ENCODE data around the gene BEAN1. TPM values are rescaled to one million over a fixed set of nuclear protein-coding genes. Genes with fewer than 3 reads are reported as not detected.

BEAN1 gene
- total and polyA plus RNA-seq, 2 experiments from 2014 or later = 0.07 to 0.10 TPM

GRCh38 chr16:66441586-66442375, 14.7 kb downstream of the BEAN1 start:
- Mint-ChIP-seq H3K27me3 (ENCODE audit: insufficient read depth, low read depth, poor library complexity) (peaks cover 9% of the 10 kb centered on the region), H3K4me3 (no peak overlapping the region), H3K9me3 (no peaks in the 10 kb centered on the region), H3K27ac (no peak overlapping the region), H3K36me3 (ENCODE audit: low read depth) (no peaks in the 10 kb centered on the region), H3K4me1 (peaks cover 5% of the 10 kb centered on the region; the same call in 1 of the 3 replicates)
- Histone ChIP-seq H2AFZ (no peak overlapping the region), H3K27ac (ENCODE audit: low read depth) (no peak overlapping the region), H3K9me2 (ENCODE audit: insufficient read depth) (no peaks in the 10 kb centered on the region), H3K36me3 (ENCODE audit: insufficient read depth) (no peaks in the 10 kb centered on the region), H3K4me1 (ENCODE audit: insufficient read depth) (no peaks in the 10 kb centered on the region), H3K79me2 (replicated peaks; ENCODE audit: insufficient read depth) (no peaks in the 10 kb centered on the region), H3F3A (replicated peaks; ENCODE audit: low read depth) (no peaks in the 10 kb centered on the region), H3K27me3 (ENCODE audit: insufficient read depth) (no peaks in the 10 kb centered on the region), H3K4me3 (no peak overlapping the region), H4K20me1 (replicated peaks; ENCODE audit: insufficient read depth) (no peaks in the 10 kb centered on the region), H3K4me2 (no peak overlapping the region)
- ATAC-seq (no peak), DNase-seq (ENCODE audit: low spot score) (no peak)
- no peak for TF ChIP-seq POLR2AphosphoS5 (IDR thresholded peaks at IDR 0.05; ENCODE audit: low read depth)
- TF ChIP-seq CTCF (conservative IDR thresholded peaks at IDR 0.05; ENCODE audit: low read depth in 2 of 2) = no peak
- no peak for TF ChIP-seq NANOG (IDR thresholded peaks at IDR 0.05; ENCODE audit: borderline replicate concordance)
- TF ChIP-seq STAT1 (IDR thresholded peaks at IDR 0.05; ENCODE audit: unreplicated experiment) = no peak
- TF ChIP-seq ZNF331 (CRISPR knock-in tag; IDR thresholded peaks at IDR 0.05; ENCODE audit: low read depth) = no peak
- no peak for TF ChIP-seq JUNB (IDR thresholded peaks at IDR 0.05; ENCODE audit: unreplicated experiment)
- TF ChIP-seq EZH2phosphoT487 (IDR thresholded peaks at IDR 0.05; ENCODE audit: unreplicated experiment) = no peak
- no peak for TF ChIP-seq CREB1 (CRISPR knock-in tag; IDR thresholded peaks at IDR 0.05; ENCODE audit: low read depth)
- TF ChIP-seq ZNF114 (CRISPR knock-in tag; IDR thresholded peaks at IDR 0.05) = no peak
- TF ChIP-seq REST (IDR thresholded peaks at IDR 0.05; ENCODE audit: unreplicated experiment) = no peak
- no peak for TF ChIP-seq EZH2 (IDR thresholded peaks at IDR 0.05; ENCODE audit: low read depth, unreplicated experiment)
- no peak for TF ChIP-seq ZNF462 (CRISPR knock-in tag; IDR thresholded peaks at IDR 0.05)
- no peak for TF ChIP-seq ETS1 (IDR thresholded peaks at IDR 0.05)

Measured in GM23338 (cell line).